Measurements from ENCODE around the gene GALNT16.

Gene GALNT16

DNA sequence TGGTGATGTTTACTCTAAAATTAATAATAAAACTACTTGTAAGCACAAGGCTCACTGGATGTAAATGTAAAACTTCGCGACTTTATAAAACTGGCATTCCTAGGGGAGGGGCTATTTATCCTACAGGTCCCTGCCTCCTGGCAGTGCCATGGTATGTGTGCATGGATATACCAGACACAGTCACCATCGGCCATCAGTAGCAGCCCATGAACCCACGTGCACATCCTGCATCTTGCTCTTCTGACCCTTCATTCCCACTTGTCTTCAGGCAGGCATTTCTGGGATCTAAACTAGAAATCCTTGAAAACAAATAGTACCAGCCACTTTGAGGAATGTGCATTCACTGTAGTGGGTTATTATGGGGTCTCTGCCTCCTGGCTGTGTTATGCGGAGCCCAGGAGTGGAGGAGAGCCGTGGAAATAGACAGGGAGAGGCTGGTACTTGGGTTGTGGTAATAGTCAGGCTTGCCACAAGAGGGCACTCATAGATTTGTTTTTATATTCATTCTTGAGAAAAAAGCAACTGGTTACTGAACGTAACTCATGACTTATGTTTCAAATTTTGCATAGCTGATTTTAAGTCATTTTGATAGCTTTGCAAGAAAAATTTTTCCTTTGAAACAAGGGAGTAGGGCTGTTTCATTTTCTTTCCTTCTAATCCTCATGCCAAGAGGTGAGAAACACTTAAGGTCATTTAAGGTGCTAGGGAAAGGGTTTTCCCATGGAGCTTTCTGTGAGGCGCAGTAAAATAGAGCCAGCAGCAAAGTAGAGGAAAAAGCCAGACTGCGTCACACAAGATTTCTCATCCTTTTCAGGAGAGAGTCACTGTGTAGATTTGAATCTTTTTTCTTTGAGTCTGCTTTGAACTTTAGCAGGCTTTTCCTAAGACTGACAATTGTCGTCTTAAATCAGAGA lies 17.4 kb upstream of the GALNT16 start:
- TF ChIP-seq TEAD4 (IDR thresholded peaks at IDR 0.05) (no peak), RAD21 (IDR thresholded peaks at IDR 0.05; ENCODE audit: low read depth) (peak; percentile 76)

DNA sequence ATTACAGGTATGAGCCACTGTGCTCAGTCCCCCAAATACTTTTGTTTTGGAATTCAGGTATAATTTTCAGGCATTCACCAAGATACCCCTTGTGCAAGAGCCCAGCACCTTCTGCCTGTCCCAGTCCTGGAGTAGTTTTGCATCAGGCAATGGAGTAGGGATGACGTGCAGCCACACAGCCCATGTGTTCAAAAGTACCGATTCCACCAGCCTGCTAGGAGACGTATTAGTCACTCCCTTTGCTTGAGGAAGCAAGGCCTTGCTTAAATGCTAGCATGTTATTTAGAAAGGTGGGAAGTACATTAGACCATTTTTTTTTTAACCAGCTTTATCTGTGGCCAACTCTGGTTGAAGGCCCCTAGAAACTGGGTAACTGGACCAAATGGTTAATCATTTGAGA lies 15.0 kb upstream of the GALNT16 start:
- TF ChIP-seq ZBTB7A (IDR thresholded peaks at IDR 0.05; ENCODE audit: low read depth) (no peak), TAF1 (IDR thresholded peaks at IDR 0.05; ENCODE audit: low read depth) (no peak), EGR1 (IDR thresholded peaks at IDR 0.05) (no peak), CEBPB (IDR thresholded peaks at IDR 0.05) (no peak), EP300 (IDR thresholded peaks at IDR 0.05; ENCODE audit: borderline replicate concordance) (no peak), YY1 (IDR thresholded peaks at IDR 0.05; ENCODE audit: low read depth) (no peak)

DNA sequence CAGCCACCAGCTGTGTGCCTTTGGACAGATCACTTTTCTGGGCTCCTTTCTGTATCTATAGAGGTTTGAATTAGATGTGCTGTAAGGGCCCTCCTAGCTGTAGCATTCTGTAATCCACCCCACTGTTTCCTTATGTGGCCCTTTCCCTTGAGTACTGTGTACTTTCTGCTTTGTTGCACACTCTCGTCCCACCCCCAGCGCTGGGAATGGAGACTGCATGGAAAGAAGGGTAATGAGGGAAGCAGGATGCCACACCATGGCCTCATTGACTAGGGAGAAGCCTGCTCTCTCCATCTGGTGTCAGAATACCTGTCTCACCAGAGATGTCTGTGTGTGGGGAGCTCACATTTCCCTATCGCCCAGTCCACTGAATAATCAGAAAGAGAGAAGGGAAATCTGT lies 13.6 kb upstream of the GALNT16 start:
- TF ChIP-seq TAF1 (IDR thresholded peaks at IDR 0.05; ENCODE audit: low read depth), result no peak

DNA sequence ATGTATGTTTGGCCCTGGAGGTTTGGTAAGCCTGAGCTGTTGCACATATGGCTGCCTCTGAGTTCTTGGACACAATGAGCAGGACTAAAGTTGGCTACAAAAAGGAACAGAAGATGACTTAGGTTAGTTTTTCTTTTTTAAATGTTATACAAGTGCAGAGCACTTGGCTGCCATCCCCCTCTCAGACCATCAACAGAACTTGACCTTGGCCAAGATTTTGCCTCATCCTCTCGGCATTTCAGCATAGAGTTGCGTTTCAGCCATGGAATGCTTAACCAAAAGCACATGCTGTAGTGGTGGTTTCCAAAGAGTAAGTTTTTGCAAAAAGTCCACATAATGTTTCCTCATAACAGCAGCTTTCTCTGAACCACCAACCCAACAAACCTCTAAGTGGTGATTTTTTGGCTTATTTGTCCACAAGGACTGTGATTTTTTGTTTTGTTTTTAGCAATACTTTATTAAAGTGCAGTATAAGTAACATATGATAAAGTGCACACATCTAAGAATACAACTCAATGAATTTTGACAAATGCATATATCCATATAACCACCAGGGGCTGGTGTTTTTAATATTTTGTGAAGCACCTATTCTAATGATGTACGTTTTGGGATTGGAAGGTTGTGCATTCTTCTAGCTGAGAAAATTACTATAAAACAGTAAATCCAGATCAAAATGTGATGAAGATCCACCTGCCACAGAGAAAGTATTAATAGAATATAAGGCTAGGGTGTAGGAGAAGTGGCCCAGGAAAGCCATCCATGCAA lies 12.1 kb upstream of the GALNT16 start:
- TF ChIP-seq, protein P1, sequence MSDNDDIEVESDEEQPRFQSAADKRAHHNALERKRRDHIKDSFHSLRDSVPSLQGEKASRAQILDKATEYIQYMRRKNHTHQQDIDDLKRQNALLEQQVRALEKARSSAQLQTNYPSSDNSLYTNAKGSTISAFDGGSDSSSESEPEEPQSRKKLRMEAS (IDR thresholded peaks at IDR 0.05), result no peak
- no peak for TF ChIP-seq EGR1 (IDR thresholded peaks at IDR 0.05)
- TF ChIP-seq YY1 (IDR thresholded peaks at IDR 0.05; ENCODE audit: low read depth), result no peak
- no peak for TF ChIP-seq TEAD4 (IDR thresholded peaks at IDR 0.05)
- TF ChIP-seq, protein P2, sequence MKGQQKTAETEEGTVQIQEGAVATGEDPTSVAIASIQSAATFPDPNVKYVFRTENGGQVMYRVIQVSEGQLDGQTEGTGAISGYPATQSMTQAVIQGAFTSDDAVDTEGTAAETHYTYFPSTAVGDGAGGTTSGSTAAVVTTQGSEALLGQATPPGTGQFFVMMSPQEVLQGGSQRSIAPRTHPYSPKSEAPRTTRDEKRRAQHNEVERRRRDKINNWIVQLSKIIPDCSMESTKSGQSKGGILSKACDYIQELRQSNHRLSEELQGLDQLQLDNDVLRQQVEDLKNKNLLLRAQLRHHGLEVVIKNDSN (IDR thresholded peaks at IDR 0.05), result no peak
- TF ChIP-seq RAD21 (IDR thresholded peaks at IDR 0.05; ENCODE audit: low read depth), result no peak
- no peak for TF ChIP-seq CEBPB (IDR thresholded peaks at IDR 0.05)
- no peak for TF ChIP-seq CREB1 (IDR thresholded peaks at IDR 0.05; ENCODE audit: low read depth)
- TF ChIP-seq, protein P3, sequence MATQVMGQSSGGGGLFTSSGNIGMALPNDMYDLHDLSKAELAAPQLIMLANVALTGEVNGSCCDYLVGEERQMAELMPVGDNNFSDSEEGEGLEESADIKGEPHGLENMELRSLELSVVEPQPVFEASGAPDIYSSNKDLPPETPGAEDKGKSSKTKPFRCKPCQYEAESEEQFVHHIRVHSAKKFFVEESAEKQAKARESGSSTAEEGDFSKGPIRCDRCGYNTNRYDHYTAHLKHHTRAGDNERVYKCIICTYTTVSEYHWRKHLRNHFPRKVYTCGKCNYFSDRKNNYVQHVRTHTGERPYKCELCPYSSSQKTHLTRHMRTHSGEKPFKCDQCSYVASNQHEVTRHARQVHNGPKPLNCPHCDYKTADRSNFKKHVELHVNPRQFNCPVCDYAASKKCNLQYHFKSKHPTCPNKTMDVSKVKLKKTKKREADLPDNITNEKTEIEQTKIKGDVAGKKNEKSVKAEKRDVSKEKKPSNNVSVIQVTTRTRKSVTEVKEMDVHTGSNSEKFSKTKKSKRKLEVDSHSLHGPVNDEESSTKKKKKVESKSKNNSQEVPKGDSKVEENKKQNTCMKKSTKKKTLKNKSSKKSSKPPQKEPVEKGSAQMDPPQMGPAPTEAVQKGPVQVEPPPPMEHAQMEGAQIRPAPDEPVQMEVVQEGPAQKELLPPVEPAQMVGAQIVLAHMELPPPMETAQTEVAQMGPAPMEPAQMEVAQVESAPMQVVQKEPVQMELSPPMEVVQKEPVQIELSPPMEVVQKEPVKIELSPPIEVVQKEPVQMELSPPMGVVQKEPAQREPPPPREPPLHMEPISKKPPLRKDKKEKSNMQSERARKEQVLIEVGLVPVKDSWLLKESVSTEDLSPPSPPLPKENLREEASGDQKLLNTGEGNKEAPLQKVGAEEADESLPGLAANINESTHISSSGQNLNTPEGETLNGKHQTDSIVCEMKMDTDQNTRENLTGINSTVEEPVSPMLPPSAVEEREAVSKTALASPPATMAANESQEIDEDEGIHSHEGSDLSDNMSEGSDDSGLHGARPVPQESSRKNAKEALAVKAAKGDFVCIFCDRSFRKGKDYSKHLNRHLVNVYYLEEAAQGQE (IDR thresholded peaks at IDR 0.05; ENCODE audit: low read depth), result no peak
- TF ChIP-seq TCF12 (IDR thresholded peaks at IDR 0.05; ENCODE audit: low read depth), result no peak
- TF ChIP-seq NFIC (IDR thresholded peaks at IDR 0.05), result no peak
- no peak for TF ChIP-seq ZBTB7A (IDR thresholded peaks at IDR 0.05; ENCODE audit: low read depth)

DNA sequence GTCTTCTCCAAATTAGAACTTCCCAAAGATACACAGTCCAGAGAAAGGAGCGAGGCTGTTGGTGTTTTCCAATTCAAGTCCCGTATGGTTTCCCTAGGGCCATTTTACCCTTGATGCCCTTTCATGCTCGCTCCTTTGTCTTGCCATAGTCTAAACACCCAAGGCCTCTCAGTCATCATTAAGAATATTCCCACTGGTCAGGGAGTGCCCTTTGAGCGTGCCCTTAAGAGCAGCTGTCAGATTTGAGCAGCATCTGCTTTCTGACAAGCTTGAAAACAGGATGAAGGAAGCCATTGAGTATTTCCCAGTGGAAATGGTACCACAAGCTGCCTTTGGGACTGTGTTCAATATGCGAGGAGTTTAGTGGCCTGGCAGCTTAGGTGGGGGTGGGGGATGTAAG lies 10.4 kb upstream of the GALNT16 start:
- TF ChIP-seq TCF12 (IDR thresholded peaks at IDR 0.05; ENCODE audit: low read depth) (no peak), TAF1 (IDR thresholded peaks at IDR 0.05; ENCODE audit: low read depth) (no peak), NFIC (IDR thresholded peaks at IDR 0.05) (no peak), TEAD4 (IDR thresholded peaks at IDR 0.05) (no peak), CREB1 (IDR thresholded peaks at IDR 0.05; ENCODE audit: low read depth) (no peak), YY1 (IDR thresholded peaks at IDR 0.05; ENCODE audit: low read depth) (no peak), RAD21 (IDR thresholded peaks at IDR 0.05; ENCODE audit: low read depth) (no peak), CEBPB (IDR thresholded peaks at IDR 0.05) (no peak), EGR1 (IDR thresholded peaks at IDR 0.05) (no peak)
- TF ChIP-seq, protein P2 (IDR thresholded peaks at IDR 0.05), result no peak
- TF ChIP-seq, protein P3 (IDR thresholded peaks at IDR 0.05; ENCODE audit: low read depth), result no peak
- TF ChIP-seq, protein P1 (IDR thresholded peaks at IDR 0.05), result no peak

DNA sequence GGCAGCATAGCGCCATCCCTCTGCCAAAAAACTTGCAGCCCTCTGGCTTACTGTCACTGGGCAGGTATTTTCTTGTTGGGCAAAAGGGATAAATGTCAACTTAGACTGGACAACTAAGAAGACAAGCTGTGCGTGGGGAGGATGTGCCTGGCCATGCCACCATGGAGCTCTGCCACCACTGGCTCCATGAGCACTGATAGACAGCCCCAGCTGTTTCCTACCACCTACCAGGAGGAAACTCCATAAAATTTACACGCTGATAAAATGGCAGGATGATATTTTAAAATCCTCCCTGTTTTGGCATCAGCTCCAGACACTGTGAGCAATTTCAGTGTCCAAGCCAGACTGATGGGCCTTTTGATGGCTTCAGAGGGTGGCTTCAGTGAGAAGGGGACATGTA lies 7.1 kb upstream of the GALNT16 start:
- no peak for TF ChIP-seq EP300 (IDR thresholded peaks at IDR 0.05; ENCODE audit: borderline replicate concordance)
- TF ChIP-seq, protein P2 (IDR thresholded peaks at IDR 0.05), result no peak
- TF ChIP-seq, protein P1 (IDR thresholded peaks at IDR 0.05), result no peak
- TF ChIP-seq FOXM1 (IDR thresholded peaks at IDR 0.05; ENCODE audit: borderline replicate concordance, low read depth), result no peak
- no peak for TF ChIP-seq TCF12 (IDR thresholded peaks at IDR 0.05; ENCODE audit: low read depth)
- TF ChIP-seq, protein P3 (IDR thresholded peaks at IDR 0.05; ENCODE audit: low read depth), result no peak
- TF ChIP-seq TAF1 (IDR thresholded peaks at IDR 0.05; ENCODE audit: low read depth), result no peak
- no peak for TF ChIP-seq RAD21 (IDR thresholded peaks at IDR 0.05; ENCODE audit: low read depth)
- TF ChIP-seq NFIC (IDR thresholded peaks at IDR 0.05), result no peak

Measured in Ishikawa (cell line).